GM12873 (cell line): ENCODE measurements around the gene LARP4.

Source experiments
- CTCF ChIP-seq: IDR thresholded peaks from 2 replicates; pipeline ENCODE4 v1.5.1; 2012; ENCODE audit warnings: low read depth, mild to moderate bottlenecking, moderate library complexity, low read length, control low read depth; ENCODE audit not compliant: insufficient read depth; ENCODE audit errors: missing control alignments

Gene LARP4

GRCh38 chr12:50363141-50363540, 37.5 kb upstream of the LARP4 start:
- no peak for TF ChIP-seq CTCF

GRCh38 chr12:50365709-50366406, 34.8 kb upstream of the LARP4 start:
- TF ChIP-seq CTCF, result no peak

- no peak for TF ChIP-seq CTCF
Observed at GRCh38 chr12:50375802-50376201, 24.9 kb upstream of the LARP4 start.

GRCh38 chr12:50380761-50381325, 19.8 kb upstream of the LARP4 start:
- no peak for TF ChIP-seq CTCF

GRCh38 chr12:50387487-50387886, 13.2 kb upstream of the LARP4 start:
- TF ChIP-seq CTCF, result no peak

GRCh38 chr12:50387972-50388478, 12.7 kb upstream of the LARP4 start:
- no peak for TF ChIP-seq CTCF

GRCh38 chr12:50390316-50390741, 10.4 kb upstream of the LARP4 start:
- no peak for TF ChIP-seq CTCF
